Measurements from ENCODE around the gene PEX3.

DNA sequence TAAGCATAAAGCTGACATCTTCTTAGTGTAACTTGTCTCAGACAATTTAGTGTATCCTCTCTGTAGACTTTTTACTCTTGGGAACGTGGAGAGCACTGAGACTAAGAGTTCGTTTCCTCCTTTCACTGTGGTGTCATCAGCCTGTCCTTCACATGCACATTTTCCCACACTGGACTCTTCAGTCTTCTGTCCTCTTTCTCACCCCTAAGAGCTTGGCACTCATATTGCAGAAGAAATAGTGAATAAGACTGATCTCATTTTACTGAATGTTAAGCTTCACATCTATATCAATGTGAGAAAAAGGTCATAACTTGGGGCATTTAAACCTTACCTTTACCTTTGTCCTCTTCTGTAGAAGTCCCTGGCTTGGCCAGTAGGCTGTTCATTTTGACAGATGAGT is 35.4 kb downstream of the PEX3 start:
- TF ChIP-seq POLR2A (IDR thresholded peaks at IDR 0.05) (no peak), POLR2AphosphoS5 (IDR thresholded peaks at IDR 0.05) (no peak)
- TF ChIP-seq, protein P1, sequence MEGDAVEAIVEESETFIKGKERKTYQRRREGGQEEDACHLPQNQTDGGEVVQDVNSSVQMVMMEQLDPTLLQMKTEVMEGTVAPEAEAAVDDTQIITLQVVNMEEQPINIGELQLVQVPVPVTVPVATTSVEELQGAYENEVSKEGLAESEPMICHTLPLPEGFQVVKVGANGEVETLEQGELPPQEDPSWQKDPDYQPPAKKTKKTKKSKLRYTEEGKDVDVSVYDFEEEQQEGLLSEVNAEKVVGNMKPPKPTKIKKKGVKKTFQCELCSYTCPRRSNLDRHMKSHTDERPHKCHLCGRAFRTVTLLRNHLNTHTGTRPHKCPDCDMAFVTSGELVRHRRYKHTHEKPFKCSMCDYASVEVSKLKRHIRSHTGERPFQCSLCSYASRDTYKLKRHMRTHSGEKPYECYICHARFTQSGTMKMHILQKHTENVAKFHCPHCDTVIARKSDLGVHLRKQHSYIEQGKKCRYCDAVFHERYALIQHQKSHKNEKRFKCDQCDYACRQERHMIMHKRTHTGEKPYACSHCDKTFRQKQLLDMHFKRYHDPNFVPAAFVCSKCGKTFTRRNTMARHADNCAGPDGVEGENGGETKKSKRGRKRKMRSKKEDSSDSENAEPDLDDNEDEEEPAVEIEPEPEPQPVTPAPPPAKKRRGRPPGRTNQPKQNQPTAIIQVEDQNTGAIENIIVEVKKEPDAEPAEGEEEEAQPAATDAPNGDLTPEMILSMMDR (IDR thresholded peaks at IDR 0.05) = no peak
